Heart left ventricle (tissue), 13 donors: ENCODE measurements around the gene CCNC.

Source experiments
- CTCF ChIP-seq, 12 donors: fragments of 200-600 bp; sonication (generic) in 4 of 12; IDR thresholded peaks; one replicate each; pipeline versions ENCODE4 v1.5.0 to v1.8.0; 2018 to 2022; ENCODE audit warnings: antibody characterized with exemption in 12 of 12, mild to moderate bottlenecking in 5 of 12
- POLR2A ChIP-seq, 2 donors: fragments of 450-650 bp; IDR thresholded peaks; one replicate each; pipeline ENCODE4 v1.6.1; 2017; ENCODE audit warnings: antibody characterized with exemption in 2 of 2, mild to moderate bottlenecking in 2 of 2, moderate library complexity in 2 of 2
- donor health status: ischemic (EF 13 %, LVEDD 7.1; RV severe dilation, severe dysfunction).
- donor health status: DM: no; HTN: yes; CAD: no.
- donor health status: DM: no; HTN: no; CAD: no.
- donor health status: ischemic (EF 25% LVEDD 6.9; RV normal size, moderate dysfunction).
- donor health status: ischemic (EF 25% LVEDD 5.7; RV mildly dilated, moderate dysfunction).
- donor health status: ischemic (EF 35%, LVEDD 5.7; RV mildly dilated, moderate dysfunction).
- donor health status: nonischemic (EF 11% LVEDD 7.7; RV severe dilation, severe dysfunction).
- donor health status: DM: yes; HTN: yes; CAD: no.
- donor health status: PGD.
- donor health status: ischemic (EF 29% LVEDD 5.4; RV normal size, mild dysfunction).
- donor health status: nonischemic (EF 23%, LVEDD 6.1; RV moderate dilation, normal function).

- TF ChIP-seq CTCF (IDR thresholded peaks at IDR 0.05) (no peak), POLR2A (IDR thresholded peaks at IDR 0.05) (no peak)
Measured at GRCh38 chr6:99589907-99590493, 21.5 kb upstream of the CCNC start.
